ENCODE results near the gene HPCAL1.

DNA sequence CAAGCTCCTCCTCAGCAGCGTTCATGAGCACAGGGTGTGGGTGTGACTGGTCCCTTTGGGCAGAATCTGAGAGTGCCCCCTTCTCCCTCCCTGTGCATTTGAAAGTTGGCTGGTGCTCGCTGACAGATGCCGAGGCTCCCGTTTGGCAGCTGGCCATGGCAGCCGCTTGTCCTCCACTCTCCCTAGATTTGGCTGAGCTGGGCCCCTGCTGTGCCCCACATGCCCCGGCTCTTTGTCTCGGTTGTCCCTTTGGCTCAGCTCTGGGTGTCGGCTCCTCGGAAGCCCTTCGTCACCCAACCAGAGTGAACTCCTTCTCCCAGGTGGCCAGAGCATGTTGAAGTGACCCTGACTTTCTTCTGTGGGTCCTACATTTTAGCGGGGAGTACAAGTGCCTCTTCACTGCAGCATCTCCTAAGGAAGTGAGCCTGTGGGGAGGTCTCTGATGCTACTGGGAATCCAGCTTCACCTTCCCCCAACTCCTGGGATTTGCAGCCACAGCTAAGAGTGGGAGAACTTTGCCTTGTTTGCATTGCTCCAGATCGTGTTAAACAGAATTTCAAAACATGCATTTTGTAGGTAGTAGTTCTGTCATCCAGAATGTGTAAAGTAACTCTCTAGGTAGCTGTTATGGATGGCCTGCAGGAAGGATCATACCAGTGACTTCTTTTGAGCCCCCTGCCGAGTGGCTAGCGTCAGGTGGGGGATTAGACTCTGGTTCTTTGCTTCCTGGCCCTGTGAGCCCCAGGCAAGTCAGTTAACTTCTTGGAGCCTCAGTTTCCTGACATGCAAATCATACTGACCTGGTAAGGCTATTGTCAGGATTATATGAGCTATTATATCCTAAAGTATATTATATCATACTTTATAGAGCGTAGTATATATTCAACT lies 24.2 kb downstream of the HPCAL1 start:
- no peak for TF ChIP-seq POLR2A (IDR thresholded peaks at IDR 0.05)
- TF ChIP-seq, protein P1, sequence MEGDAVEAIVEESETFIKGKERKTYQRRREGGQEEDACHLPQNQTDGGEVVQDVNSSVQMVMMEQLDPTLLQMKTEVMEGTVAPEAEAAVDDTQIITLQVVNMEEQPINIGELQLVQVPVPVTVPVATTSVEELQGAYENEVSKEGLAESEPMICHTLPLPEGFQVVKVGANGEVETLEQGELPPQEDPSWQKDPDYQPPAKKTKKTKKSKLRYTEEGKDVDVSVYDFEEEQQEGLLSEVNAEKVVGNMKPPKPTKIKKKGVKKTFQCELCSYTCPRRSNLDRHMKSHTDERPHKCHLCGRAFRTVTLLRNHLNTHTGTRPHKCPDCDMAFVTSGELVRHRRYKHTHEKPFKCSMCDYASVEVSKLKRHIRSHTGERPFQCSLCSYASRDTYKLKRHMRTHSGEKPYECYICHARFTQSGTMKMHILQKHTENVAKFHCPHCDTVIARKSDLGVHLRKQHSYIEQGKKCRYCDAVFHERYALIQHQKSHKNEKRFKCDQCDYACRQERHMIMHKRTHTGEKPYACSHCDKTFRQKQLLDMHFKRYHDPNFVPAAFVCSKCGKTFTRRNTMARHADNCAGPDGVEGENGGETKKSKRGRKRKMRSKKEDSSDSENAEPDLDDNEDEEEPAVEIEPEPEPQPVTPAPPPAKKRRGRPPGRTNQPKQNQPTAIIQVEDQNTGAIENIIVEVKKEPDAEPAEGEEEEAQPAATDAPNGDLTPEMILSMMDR (IDR thresholded peaks at IDR 0.05) = no peak

All from body of pancreas (tissue), 4 donors.